Erythroblast (primary cell): ENCODE measurements around the gene DOCK4.

ENCODE experiments used
- GATA1 ChIP-seq: IDR thresholded peaks from 2 replicates; pipeline ENCODE4 v1.6.1; 2011; ENCODE audit warnings: low read depth, mild to moderate bottlenecking, control low read depth, low read length, moderate library complexity
- POLR2A ChIP-seq: IDR thresholded peaks from 2 replicates; pipeline ENCODE4 v1.6.1; 2011; ENCODE audit warnings: mild to moderate bottlenecking, low read length

- no peak for TF ChIP-seq POLR2A
- no peak for TF ChIP-seq GATA1
These were observed 17.9 kb downstream of the DOCK4 start for GRCh38 chr7:112188257-112188656.
